Measurements from ENCODE around the gene EMC9. TPM values are rescaled to one million over a fixed set of nuclear protein-coding genes. Genes with fewer than 3 reads are reported as not detected.

EMC9 gene
- total RNA-seq, 4 donors from 2014 or later: 6.0 to 12.1 (median 10.9) TPM

DNA sequence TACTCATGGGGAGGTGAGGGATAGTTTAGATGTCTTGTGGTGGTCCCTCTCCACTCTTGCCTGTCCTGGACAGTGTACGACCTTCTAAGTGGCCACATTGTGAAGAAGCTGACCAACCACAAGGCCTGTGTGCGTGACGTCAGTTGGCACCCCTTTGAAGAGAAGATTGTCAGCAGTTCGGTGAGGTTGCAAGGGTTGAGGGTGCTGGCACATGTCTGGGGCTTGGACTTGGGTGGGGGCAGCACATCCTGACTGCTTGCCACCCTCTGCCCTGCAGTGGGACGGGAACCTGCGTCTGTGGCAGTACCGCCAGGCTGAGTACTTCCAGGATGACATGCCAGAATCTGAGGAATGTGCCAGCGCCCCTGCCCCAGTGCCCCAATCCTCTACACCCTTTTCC, 18.5 kb downstream of the EMC9 start:
- peaks cover 22 to 73% (median 50%) of the 10 kb centered on the region in 3 donors for H3K36me3 ChIP-seq
- 97 to 100% methylated on average over 3 to 4 of the region's 8 CpGs for WGBS, 2 donors
- DNase-seq: no peak
- H3K4me1 ChIP-seq: no peaks in the 10 kb centered on the region
- H3K9me3 ChIP-seq: no peaks in the 10 kb centered on the region
- no peak for TF ChIP-seq POLR2A (IDR thresholded peaks at IDR 0.05)
- TF ChIP-seq, protein P1, sequence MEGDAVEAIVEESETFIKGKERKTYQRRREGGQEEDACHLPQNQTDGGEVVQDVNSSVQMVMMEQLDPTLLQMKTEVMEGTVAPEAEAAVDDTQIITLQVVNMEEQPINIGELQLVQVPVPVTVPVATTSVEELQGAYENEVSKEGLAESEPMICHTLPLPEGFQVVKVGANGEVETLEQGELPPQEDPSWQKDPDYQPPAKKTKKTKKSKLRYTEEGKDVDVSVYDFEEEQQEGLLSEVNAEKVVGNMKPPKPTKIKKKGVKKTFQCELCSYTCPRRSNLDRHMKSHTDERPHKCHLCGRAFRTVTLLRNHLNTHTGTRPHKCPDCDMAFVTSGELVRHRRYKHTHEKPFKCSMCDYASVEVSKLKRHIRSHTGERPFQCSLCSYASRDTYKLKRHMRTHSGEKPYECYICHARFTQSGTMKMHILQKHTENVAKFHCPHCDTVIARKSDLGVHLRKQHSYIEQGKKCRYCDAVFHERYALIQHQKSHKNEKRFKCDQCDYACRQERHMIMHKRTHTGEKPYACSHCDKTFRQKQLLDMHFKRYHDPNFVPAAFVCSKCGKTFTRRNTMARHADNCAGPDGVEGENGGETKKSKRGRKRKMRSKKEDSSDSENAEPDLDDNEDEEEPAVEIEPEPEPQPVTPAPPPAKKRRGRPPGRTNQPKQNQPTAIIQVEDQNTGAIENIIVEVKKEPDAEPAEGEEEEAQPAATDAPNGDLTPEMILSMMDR (IDR thresholded peaks at IDR 0.05): no peak
- intact Hi-C loops (cut with DNase I): no loop called here
- H3K27ac ChIP-seq: no peak overlapping the region
- H3K4me3 ChIP-seq: no peak overlapping the region
- no peaks in the 10 kb centered on the region for H3K27me3 ChIP-seq

DNA sequence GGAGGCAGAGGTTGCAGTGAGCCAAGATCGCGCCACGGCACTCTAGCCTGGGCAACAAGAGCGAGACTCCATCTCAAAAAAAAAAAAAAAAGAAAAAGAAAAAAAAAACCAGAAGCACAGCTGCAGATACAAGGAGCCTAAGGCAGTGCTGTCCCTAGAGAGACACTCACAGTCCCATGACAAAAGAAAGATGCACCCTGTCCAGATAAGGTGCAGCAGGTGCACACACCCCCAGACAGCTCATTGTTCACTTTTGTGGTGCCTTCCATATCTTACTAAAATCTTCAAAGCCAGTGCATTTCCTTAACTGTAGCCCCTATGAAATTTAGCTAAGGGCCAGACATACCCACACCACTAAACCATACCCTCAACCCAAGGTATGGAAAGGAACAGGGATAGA, 19.0 kb downstream of the EMC9 start:
- Histone ChIP-seq H3K36me3 (peaks cover 22 to 78% (median 50%) of the 10 kb centered on the region in 3 donors), H3K4me1 (peaks cover 0 to under 1% (median 0%) of the 10 kb centered on the region in 3 donors), H3K27ac (no peak overlapping the region), H3K27me3 (no peaks in the 10 kb centered on the region), H3K9me3 (no peaks in the 10 kb centered on the region), H3K4me3 (no peak overlapping the region)
- WGBS, 2 donors: 100% methylated on average over 3 to 4 of the region's 4 CpGs
- TF ChIP-seq, protein P1 (IDR thresholded peaks at IDR 0.05): no peak
- no peak for TF ChIP-seq POLR2A (IDR thresholded peaks at IDR 0.05)
- DNase-seq: no peak
- intact Hi-C loops (cut with DNase I): no loop called here

DNA sequence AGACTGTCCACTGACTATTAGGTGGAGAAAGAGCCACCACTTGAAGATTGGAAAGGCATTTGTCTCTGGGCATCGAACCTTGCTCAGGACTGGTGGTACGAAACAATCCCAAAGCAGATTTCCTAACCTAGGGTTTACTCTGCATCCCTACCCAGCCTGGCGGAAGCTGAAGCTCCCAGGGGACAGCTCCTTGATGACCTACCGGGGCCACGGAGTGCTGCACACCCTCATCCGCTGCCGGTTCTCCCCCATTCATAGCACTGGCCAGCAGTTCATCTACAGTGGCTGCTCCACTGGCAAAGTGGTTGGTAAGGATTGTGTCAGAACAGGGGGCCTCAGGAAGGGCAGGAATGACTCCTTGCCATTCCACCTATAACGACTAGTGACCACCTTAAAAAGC, 20.2 kb downstream of the EMC9 start:
- 81 to 100% methylated on average over 3 to 7 of the region's 8 CpGs for WGBS, 2 donors
- H3K36me3 ChIP-seq: peaks cover 22 to 88% (median 50%) of the 10 kb centered on the region in 3 donors

DNA sequence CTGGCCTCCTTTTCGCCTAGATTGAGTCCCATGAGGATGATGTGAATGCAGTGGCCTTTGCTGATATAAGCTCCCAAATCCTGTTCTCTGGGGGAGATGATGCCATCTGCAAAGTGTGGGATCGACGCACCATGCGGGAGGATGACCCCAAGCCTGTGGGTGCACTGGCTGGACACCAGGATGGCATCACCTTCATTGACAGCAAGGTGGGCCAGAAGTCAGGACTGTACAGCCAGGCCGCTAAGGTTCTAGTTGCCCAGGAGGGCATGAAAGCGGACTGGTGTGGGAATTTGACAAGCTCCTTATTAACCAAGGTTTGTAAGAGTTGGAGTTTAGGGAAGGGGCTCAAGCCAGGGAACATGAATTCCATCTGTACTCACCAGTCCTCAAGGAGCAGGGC, 21.7 kb downstream of the EMC9 start:
- TF ChIP-seq POLR2A (IDR thresholded peaks at IDR 0.05): no peak
- TF ChIP-seq, protein P1 (IDR thresholded peaks at IDR 0.05): no peak
- no peak overlapping the region for H3K27ac ChIP-seq
- no peak for DNase-seq
- intact Hi-C loops (cut with DNase I): no loop called here
- 89 to 94% methylated on average over 2 of the region's 6 CpGs for WGBS, 2 donors
- no peaks in the 10 kb centered on the region for H3K9me3 ChIP-seq
- no peak overlapping the region for H3K4me3 ChIP-seq
- peaks cover 22 to 82% (median 50%) of the 10 kb centered on the region in 3 donors for H3K36me3 ChIP-seq
- peaks cover 10 to 22% (median 12%) of the 10 kb centered on the region in 3 donors for H3K4me1 ChIP-seq
- H3K27me3 ChIP-seq: no peaks in the 10 kb centered on the region

More for the DNA sequence above, 20.2 kb downstream of the EMC9 start:
- Histone ChIP-seq H3K27me3 (no peaks in the 10 kb centered on the region), H3K4me1 (peaks cover 2 to 13% (median 3%) of the 10 kb centered on the region in 3 donors), H3K27ac (no peak overlapping the region), H3K4me3 (no peak overlapping the region), H3K9me3 (no peaks in the 10 kb centered on the region)
- DNase-seq: no peak
- TF ChIP-seq POLR2A (IDR thresholded peaks at IDR 0.05): no peak
- TF ChIP-seq, protein P1 (IDR thresholded peaks at IDR 0.05): no peak
- intact Hi-C loops (cut with DNase I): no loop called here

DNA sequence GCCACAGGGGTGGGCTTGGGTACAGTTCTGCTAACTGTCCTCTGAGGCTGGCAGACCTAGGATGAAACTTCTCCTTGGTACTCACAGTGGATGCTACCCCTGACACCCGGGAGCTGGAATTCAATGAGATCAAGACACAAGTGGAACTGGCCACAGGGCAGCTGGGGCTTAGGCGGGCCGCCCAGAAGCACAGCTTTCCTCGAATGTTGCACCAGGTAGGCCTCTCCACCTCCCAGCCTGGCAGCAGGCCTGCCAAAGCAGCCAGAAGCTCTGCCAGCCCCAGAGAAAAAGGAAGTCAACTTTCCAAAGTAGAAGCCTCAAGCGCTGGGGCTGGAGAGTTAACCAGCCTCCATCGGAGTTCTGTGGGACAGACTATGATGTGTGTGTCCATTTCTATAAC, 24.2 kb downstream of the EMC9 start:
- H3K27me3 ChIP-seq: no peaks in the 10 kb centered on the region
- H3K4me3 ChIP-seq: no peak overlapping the region
- no peak overlapping the region for H3K27ac ChIP-seq
- no peak for TF ChIP-seq POLR2A (IDR thresholded peaks at IDR 0.05)
- TF ChIP-seq, protein P1 (IDR thresholded peaks at IDR 0.05): no peak
- DNase-seq: no peak
- intact Hi-C loops (cut with DNase I): no loop called here
- WGBS, 2 donors: 86 to 90% methylated on average over 2 to 4 of the region's 6 CpGs
- H3K36me3 ChIP-seq: peaks cover 11 to 57% (median 35%) of the 10 kb centered on the region in 3 donors
- peaks cover 12 to 28% (median 17%) of the 10 kb centered on the region in 3 donors for H3K4me1 ChIP-seq
- H3K9me3 ChIP-seq: no peaks in the 10 kb centered on the region
